Endodermal cell (in vitro differentiated cells): Measurements from ENCODE around the gene AP1S1. TPM values are rescaled to one million over a fixed set of nuclear protein-coding genes. Genes with fewer than 3 reads are reported as not detected.

Experiments used
- DNase-seq: peaks from one replicate; pipeline ENCODE4 v3.0.0-alpha.2; 2017
- H3K27ac ChIP-seq: 2 replicates; pipeline ENCODE4 v1.5.1; 2013; ENCODE audit warnings: mild to moderate bottlenecking, low read depth, low read length, moderate library complexity
- H3K27me3 ChIP-seq: 2 replicates; pipeline ENCODE4 v1.6.1; 2013; ENCODE audit warnings: mild to moderate bottlenecking, low read length, moderate library complexity; ENCODE audit not compliant: insufficient read depth, control insufficient read depth, poor library complexity, severe bottlenecking
- H3K36me3 ChIP-seq: 2 replicates; pipeline ENCODE4 v1.7.0; 2013; ENCODE audit warnings: mild to moderate bottlenecking, low read length, moderate library complexity; ENCODE audit not compliant: control insufficient read depth, insufficient read depth
- H3K4me1 ChIP-seq: one replicate; pipeline ENCODE4 v1.7.0; 2013; ENCODE audit warnings: low read length; ENCODE audit not compliant: control insufficient read depth, insufficient read depth
- H3K4me3 ChIP-seq: 2 replicates; pipeline ENCODE4 v1.5.1; 2013; ENCODE audit warnings: mild to moderate bottlenecking, low read length, moderate library complexity
- H3K9ac ChIP-seq: 2 replicates; pipeline ENCODE4 v1.6.1; 2013; ENCODE audit warnings: mild to moderate bottlenecking, low read length, moderate library complexity; ENCODE audit not compliant: poor library complexity, severe bottlenecking; ENCODE audit errors: extremely low read depth
- H3K9me3 ChIP-seq: 2 replicates; pipeline ENCODE4 v1.6.1; 2013; ENCODE audit warnings: mild to moderate bottlenecking, low read length, moderate library complexity; ENCODE audit not compliant: control insufficient read depth
- H3K27ac Mint-ChIP-seq: 2 replicates; pipeline ENCODE4 v1.8.0; 2020; ENCODE audit warnings: mixed read lengths
- H3K27me3 Mint-ChIP-seq: 2 replicates; pipeline ENCODE4 v1.8.0; 2021; ENCODE audit warnings: mild to moderate bottlenecking, mixed read lengths; ENCODE audit not compliant: insufficient read depth
- H3K36me3 Mint-ChIP-seq: 2 replicates; pipeline ENCODE4 v1.8.0; 2020; ENCODE audit warnings: low read depth, mixed read lengths
- H3K4me1 Mint-ChIP-seq: 2 replicates; pipeline ENCODE4 v1.8.0; 2020; ENCODE audit warnings: mixed read lengths
- H3K4me3 Mint-ChIP-seq: 2 replicates; pipeline ENCODE4 v1.8.0; 2020; ENCODE audit warnings: mild to moderate bottlenecking, moderate library complexity, mixed read lengths
- H3K9me3 Mint-ChIP-seq: 2 replicates; pipeline ENCODE4 v1.8.0; 2020; ENCODE audit warnings: mild to moderate bottlenecking, mixed read lengths
- CTCF ChIP-seq: fragments of 200-600 bp; sonication (generic); conservative IDR thresholded peaks from 2 replicates; pipeline ENCODE4 v1.5.0; 2021; ENCODE audit warnings: antibody characterized with exemption, mild to moderate bottlenecking
- WGBS, 2 experiments: methylation state at CpG; one replicate each; pipeline versions ENCODE4 v1.1.5 to v1.1.7; 2013; ENCODE audit warnings: missing lambda C conversion rate in 2 of 2, mixed read lengths in 1 of 2; ENCODE audit not compliant: insufficient coverage in 1 of 2, insufficient read length in 1 of 2; 5-methylcytosine and 5-hydroxymethylcytosine counted together
- microRNA-seq: library from miRNA; unstranded; fragments of <30 nt; microRNA quantifications from one replicate; pipeline ENCODE4 v1.2.0, GENCODE V29; 2020; ENCODE audit warnings: borderline microRNAs expressed
- total RNA-seq, 2 donors: library from RNA; stranded (reverse); fragmentation: NEBNext Ultra II Directional in 1 of 2; extraction: Animal tissue kit (Norgen Biotek cat#: 25700) in 1 of 2; gene quantifications; 2 replicates in 1 of 2; 3 replicates in 1 of 2; pipeline ENCODE4 v1.2.1, GENCODE V29; 2021

The AP1S1 gene
- total RNA-seq, 2 donors from 2014 or later = 43.8 to 50.2 TPM

DNA sequence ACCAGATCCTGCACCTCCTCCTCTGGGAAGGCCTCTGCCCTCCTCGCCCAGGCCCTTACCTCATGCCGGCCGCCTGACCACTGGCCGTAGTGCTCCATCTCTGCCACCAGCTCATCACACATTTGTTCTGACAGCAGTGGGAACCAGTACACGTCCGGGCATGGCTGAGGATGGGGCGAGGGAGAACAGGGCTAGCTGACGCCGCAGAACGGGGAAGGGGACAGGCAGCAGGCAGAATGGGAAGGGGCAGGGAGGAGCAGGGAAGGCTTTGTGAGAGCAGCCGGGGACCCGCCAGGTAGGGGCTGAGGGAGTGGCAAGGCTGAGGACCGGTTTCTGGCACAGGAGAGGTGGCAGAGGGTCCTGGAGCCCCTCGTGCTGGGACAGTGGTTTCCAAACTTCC lies 54.5 kb downstream of the AP1S1 start:
- no peaks in the 10 kb centered on the region for H3K9me3 ChIP-seq
- no peaks in the 10 kb centered on the region for H3K4me1 Mint-ChIP-seq
- H3K4me1 ChIP-seq = no peaks in the 10 kb centered on the region
- no peak for DNase-seq
- no peak overlapping the region for H3K4me3 Mint-ChIP-seq
- no peaks in the 10 kb centered on the region for H3K9me3 Mint-ChIP-seq
- WGBS, 2 experiments = 92 to 96% methylated on average over 10 to 14 of the region's 14 CpGs
- no peak for TF ChIP-seq CTCF
- H3K9ac ChIP-seq = no peak overlapping the region
- no peak overlapping the region for H3K27ac ChIP-seq
- peaks cover 20% of the 10 kb centered on the region for H3K36me3 Mint-ChIP-seq
- H3K27ac Mint-ChIP-seq = no peak overlapping the region
- H3K36me3 ChIP-seq = peaks cover 3% of the 10 kb centered on the region
- no peak overlapping the region for H3K4me3 ChIP-seq
- no peaks in the 10 kb centered on the region for H3K27me3 ChIP-seq
- peaks cover 3% of the 10 kb centered on the region for H3K27me3 Mint-ChIP-seq

DNA sequence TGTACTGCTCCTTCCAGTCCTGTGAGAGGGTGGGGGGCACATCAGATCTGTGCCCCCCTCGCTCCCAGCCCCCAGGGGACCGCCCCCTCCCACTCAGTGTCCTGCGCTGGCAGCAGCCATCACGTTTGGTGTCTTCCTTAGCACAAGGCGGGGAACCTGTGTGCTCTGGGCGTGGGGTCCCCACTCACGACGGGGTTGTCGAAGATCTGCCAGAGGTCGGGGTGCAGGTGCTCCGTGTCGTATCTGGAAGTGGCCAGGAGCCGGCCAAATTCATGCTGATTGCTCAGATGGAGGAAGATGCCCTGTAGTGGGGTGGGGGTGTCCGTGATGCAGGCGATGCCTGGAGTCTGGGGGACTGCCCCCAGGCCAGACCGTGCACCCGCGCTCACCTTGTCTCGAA lies 55.9 kb downstream of the AP1S1 start:
- Histone ChIP-seq H3K9ac (no peak overlapping the region), H3K4me3 (no peak overlapping the region), H3K27me3 (no peaks in the 10 kb centered on the region), H3K4me1 (no peaks in the 10 kb centered on the region), H3K27ac (no peak overlapping the region), H3K36me3 (peaks cover 9% of the 10 kb centered on the region), H3K9me3 (no peaks in the 10 kb centered on the region)
- DNase-seq = no peak
- H3K36me3 Mint-ChIP-seq = peaks cover 31% of the 10 kb centered on the region
- no peaks in the 10 kb centered on the region for H3K4me1 Mint-ChIP-seq
- H3K4me3 Mint-ChIP-seq = no peak overlapping the region
- H3K27me3 Mint-ChIP-seq = no peaks in the 10 kb centered on the region
- H3K27ac Mint-ChIP-seq = no peak overlapping the region
- WGBS, 2 experiments = 96 to 99% methylated on average over 13 to 19 of the region's 19 CpGs
- TF ChIP-seq CTCF = no peak
- no peaks in the 10 kb centered on the region for H3K9me3 Mint-ChIP-seq

Small RNA genes within 50 kb of the gene (microRNA-seq; reads per million reads assigned to microRNA genes)
- gene MIR4653 = not detected

Other genes with a start within 250 kb of the AP1S1 start
- gene MUC3A, start 204.9 kb upstream of the AP1S1 start, total RNA-seq = 10 to 100 TPM in 1 of 2 donors, 1 to 10 TPM in 1; 7.7 to 24.1 TPM
- 1 to 10 TPM; 2.9 to 3.3 TPM for gene MUC12, start 184.9 kb upstream of the AP1S1 start, total RNA-seq
- gene MUC17, start 134.4 kb upstream of the AP1S1 start, total RNA-seq = not detected
- gene TRIM56, start 69.0 kb upstream of the AP1S1 start, total RNA-seq = 10 to 100 TPM; 16.5 to 23.0 TPM
- 1 to 10 TPM in 1 of 2 donors, under 1 TPM in 1; 0.89 to 4.9 TPM for gene SERPINE1, start 27.4 kb upstream of the AP1S1 start, total RNA-seq
- 1 to 10 TPM in 1 of 2 donors, not detected in 1; 2.8 TPM for gene VGF, start 11.1 kb downstream of the AP1S1 start, total RNA-seq
- gene NAT16, start 25.8 kb downstream of the AP1S1 start, total RNA-seq = under 1 TPM; 0.15 to 0.20 TPM
- 1 to 10 TPM in 1 of 2 donors, not detected in 1; 1.3 TPM for gene MOGAT3, start 46.6 kb downstream of the AP1S1 start, total RNA-seq
- 10 to 100 TPM; 53.9 to 65.5 TPM for gene PLOD3, start 63.1 kb downstream of the AP1S1 start, total RNA-seq
- gene ZNHIT1, start 63.7 kb downstream of the AP1S1 start, total RNA-seq = 10 to 100 TPM; 56.5 to 61.7 TPM
- 1 to 10 TPM; 6.0 to 7.1 TPM for gene CLDN15, start 83.3 kb downstream of the AP1S1 start, total RNA-seq
- 100 to 1,000 TPM in 1 of 2 donors, 10 to 100 TPM in 1; 99.9 to 102 TPM for gene FIS1, start 90.6 kb downstream of the AP1S1 start, total RNA-seq
- gene IFT22, start 167.3 kb downstream of the AP1S1 start, total RNA-seq = 10 to 100 TPM; 39.0 to 44.0 TPM
- gene COL26A1, start 208.4 kb downstream of the AP1S1 start, total RNA-seq = 10 to 100 TPM; 41.2 to 47.0 TPM